Fibroblast of the aortic adventitia (primary cell): ENCODE measurements around the gene ACADSB. TPM values are rescaled to one million over a fixed set of nuclear protein-coding genes. Genes with fewer than 3 reads are reported as not detected.

ENCODE experiments used
- DNase-seq: peaks from one replicate; pipeline ENCODE4 v3.0.0-alpha.2; 2010; ENCODE audit warnings: low read depth
- H3K4me3 ChIP-seq: 2 replicates; pipeline ENCODE4 v1.5.1; 2011; ENCODE audit warnings: low read depth, mild to moderate bottlenecking, control low read depth, low read length, moderate library complexity
- total RNA-seq: library from RNA; depleted of rRNA; stranded (reverse); fragments of >200 nt; gene quantifications from 2 replicates; pipeline ENCODE4 v1.2.3, GENCODE V29; 2012; ENCODE audit warnings: low replicate concordance
- TF ChIP-seq, protein P1 (sequence below): IDR thresholded peaks from 2 replicates; pipeline ENCODE4 v1.5.1; 2011; ENCODE audit warnings: mild to moderate bottlenecking, low read length, control low read depth, inconsistent platforms; ENCODE audit not compliant: insufficient read depth

ACADSB gene
- total RNA-seq, 1 donor: 7.4 TPM

DNA sequence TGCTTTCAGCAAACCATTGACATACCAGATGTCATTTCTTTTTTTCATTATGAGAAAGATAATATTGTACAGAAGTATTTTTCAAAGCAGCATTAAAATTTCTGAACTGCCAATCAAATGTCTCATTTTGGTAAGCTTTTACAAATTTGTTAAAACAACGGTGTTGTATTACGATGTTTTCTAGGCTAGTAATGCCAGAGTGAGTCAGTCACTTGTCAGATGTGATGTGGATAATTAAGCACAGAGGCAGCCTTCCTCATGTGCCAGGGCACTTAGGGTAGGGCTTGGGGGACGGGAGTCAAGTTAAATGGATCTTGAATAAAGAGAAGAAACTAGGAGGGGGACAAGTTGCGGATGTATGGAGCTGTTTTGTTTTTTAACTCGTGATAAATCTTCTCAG lies 18.5 kb upstream of the ACADSB start:
- H3K4me3 ChIP-seq: no peak overlapping the region
- TF ChIP-seq, protein P1, sequence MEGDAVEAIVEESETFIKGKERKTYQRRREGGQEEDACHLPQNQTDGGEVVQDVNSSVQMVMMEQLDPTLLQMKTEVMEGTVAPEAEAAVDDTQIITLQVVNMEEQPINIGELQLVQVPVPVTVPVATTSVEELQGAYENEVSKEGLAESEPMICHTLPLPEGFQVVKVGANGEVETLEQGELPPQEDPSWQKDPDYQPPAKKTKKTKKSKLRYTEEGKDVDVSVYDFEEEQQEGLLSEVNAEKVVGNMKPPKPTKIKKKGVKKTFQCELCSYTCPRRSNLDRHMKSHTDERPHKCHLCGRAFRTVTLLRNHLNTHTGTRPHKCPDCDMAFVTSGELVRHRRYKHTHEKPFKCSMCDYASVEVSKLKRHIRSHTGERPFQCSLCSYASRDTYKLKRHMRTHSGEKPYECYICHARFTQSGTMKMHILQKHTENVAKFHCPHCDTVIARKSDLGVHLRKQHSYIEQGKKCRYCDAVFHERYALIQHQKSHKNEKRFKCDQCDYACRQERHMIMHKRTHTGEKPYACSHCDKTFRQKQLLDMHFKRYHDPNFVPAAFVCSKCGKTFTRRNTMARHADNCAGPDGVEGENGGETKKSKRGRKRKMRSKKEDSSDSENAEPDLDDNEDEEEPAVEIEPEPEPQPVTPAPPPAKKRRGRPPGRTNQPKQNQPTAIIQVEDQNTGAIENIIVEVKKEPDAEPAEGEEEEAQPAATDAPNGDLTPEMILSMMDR: no peak
- DNase-seq: no peak

DNA sequence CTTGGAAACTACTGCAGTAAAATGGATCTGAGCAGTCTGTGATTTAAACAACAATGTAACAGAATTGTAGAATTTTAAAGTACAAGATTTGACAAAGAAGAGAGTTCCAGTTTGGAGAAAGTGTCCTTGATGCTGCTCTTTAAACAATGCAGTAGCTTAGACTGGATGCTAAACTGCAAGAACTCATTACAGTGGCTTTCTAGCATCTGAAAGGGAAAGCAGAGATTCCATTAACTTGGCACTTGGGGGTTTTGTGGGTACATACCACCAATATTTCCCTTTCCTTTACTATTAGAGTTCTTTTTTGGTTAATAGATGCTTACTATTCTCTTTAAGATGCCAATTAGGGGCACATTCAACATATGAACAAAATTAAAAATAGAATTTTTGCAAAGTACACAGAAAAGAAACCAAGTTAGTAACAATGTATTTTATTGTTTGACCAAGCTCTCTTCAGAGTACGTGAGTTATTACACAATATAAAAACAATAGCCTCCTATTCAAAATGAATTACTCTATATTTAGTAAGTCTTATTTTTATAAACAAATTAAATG lies 16.7 kb upstream of the ACADSB start:
- no peak overlapping the region for H3K4me3 ChIP-seq
- TF ChIP-seq, protein P1: no peak
- DNase-seq: no peak

DNA sequence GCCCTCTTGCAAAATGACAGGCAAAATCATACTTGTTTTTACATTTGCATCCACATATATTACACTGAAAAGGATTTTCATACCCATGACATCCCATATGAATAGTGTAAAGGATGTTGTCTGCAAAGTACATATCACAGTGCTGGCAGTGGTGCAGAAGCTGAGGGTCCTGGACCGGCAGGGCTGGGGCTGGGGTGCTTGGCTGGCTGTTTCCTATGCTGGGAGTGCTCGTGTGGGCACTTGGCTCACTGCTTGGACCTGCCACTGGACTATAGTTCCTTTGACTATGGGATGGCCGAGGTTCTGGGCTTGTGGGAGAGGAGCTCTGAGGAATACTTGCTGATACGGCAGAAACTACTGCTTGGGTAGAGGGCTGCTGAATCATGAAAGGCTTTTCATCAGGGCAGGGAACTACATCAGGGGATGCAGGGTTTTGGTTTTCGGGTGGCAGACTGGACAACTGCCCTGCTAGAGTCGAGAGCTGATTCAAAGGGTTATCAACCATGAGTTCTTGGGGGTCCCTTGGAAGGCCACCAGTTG lies 14.9 kb upstream of the ACADSB start:
- TF ChIP-seq, protein P1: no peak
- no peak overlapping the region for H3K4me3 ChIP-seq
- no peak for DNase-seq

DNA sequence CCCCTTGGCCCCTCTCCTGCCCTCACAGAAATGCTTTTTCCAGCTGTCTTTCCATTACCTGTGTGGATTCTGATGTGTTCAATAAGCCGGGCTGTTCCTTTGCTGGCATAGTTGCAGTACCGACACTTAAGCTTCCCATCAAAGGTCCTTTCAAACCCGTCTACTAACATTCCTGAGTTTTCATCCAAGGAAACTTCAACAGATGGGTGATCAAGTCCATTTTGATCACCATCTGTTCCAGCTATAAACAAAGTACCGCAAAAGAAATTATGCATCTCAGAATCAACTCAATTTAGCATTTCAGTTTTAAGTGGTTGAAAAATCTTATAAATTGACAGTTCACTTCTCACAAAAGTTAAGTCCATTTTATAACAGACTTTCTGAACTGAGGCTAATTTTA lies 12.9 kb upstream of the ACADSB start:
- no peak for DNase-seq
- no peak overlapping the region for H3K4me3 ChIP-seq
- TF ChIP-seq, protein P1: no peak

DNA sequence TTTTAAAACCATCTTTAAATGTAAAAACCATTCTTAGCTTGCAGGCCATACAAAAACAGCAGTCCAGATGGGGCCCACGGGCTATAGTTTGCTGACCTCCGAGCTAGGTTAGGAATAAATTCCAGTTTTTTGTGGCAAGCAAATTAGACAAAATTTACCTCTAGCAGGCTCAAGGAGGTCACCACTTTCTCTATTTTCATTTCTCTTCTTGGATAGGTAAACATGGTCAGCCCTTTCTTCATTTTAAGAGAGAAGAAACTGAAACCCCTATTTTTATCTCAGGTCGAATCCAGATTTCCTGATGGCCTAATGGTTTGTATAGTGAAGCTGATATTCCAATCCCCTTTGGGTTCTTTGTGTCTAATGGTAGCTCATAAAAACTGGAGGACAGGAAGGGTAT lies 10.9 kb upstream of the ACADSB start:
- TF ChIP-seq, protein P1: no peak
- H3K4me3 ChIP-seq: no peak overlapping the region

DNA sequence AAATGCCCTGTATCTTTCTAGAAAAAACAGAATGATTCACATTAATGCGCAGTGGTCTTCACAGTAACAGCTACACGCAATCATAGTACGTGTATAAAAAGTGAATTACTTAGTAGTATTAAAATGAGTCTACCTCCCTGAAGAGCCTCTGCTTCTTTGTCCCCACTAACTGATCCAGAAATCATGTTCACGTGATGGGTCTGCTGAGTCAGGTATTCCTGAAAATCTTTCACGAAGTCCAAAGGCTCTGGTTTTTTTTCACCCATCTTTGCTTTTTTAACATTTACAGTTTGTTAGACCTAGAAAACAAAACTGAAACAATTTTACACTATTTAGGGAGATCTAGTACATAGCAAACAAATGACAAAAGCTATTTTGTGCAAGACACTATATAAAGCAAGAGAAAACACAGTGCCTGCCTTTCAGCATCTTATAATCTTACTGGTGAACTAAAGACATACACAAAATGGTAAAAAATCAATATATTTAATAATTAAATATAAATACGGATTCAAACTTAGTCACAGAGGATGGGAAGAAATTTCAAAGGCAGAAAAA lies 10.4 kb upstream of the ACADSB start:
- TF ChIP-seq, protein P1: no peak
- no peak for DNase-seq
- no peak overlapping the region for H3K4me3 ChIP-seq

More for the DNA sequence above, 10.9 kb upstream of the ACADSB start:
- DNase-seq: no peak
